Middle frontal gyrus (tissue), 1 donor: ENCODE measurements around the gene GRIA3.
"Not testable (repeated sequence)": the region's sequence is repeated elsewhere in the genome, so short reads cannot be mapped to it uniquely, and the experiment has no call there.

Source experiments
- DNase-seq: peaks from one replicate; pipeline ENCODE4 v3.0.0-alpha.2; 2015; ENCODE audit warnings: low spot score; ENCODE audit errors: extremely low spot score

Gene GRIA3

DNA sequence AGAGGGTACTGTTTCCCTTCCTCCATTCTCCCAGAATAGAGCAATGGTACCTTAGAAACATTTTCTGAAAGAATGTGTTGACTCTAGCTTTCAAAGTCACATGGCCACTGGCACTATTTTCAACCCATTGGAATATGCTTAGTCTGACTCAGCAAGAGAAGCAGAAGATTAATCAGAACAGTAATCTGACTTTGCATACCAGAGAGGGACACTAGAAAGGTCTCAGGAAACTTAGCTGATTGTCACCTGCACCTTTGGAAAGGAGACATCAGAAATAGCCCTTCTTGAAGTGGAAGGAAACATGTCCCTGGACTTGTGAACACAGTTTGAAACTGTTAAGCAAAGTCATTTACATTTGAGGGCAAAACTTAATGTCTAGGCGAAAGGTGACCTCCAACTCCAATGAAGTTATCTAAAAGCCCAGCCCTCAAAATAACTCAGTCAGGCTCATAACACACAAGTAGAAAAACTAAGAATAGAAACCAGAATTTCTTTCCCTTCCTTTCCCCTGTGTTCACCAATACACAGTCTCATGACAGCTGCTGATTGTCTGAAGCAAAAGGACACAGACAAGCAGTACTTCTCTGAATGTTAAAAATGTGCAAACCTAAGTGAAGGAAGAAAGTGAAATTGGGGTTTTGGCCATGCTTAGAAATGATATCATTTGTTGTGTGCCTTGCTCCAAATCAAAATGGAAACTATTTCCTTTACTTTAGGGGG, 270.8 kb downstream of the GRIA3 start:
- DNase-seq: no peak

DNA sequence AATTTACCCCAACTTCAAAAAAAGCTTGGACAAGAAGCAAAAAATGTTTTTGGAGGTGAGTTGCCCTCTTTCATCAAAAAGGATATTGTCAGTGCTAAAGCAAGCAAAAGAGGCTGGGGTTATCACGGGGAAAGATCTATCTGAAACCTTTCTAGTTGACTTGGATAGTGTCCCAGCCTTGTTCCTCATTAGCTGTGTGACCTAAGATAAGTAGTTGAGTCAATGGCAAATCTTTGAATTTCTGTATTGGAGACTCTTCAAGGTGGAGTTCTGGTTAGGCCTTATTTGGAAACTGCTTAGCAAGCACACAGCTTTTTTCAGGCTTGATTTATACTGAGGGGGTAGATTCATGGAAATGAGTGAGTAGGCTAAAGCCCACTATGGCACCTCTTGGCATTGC, 271.6 kb downstream of the GRIA3 start:
- no peak for DNase-seq

DNA sequence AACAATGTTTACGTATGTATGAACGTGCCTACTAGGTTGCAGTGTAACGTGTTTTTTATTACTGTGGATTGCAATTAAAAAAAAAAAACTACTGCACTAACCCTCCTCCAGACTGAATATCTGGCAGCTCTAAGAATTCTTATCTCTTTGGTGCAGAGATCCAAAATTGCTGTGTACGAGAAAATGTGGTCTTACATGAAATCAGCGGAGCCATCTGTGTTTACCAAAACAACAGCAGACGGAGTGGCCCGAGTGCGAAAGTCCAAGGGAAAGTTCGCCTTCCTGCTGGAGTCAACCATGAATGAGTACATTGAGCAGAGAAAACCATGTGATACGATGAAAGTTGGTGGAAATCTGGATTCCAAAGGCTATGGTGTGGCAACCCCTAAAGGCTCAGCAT, 280.6 kb downstream of the GRIA3 start:
- no peak for DNase-seq

DNA sequence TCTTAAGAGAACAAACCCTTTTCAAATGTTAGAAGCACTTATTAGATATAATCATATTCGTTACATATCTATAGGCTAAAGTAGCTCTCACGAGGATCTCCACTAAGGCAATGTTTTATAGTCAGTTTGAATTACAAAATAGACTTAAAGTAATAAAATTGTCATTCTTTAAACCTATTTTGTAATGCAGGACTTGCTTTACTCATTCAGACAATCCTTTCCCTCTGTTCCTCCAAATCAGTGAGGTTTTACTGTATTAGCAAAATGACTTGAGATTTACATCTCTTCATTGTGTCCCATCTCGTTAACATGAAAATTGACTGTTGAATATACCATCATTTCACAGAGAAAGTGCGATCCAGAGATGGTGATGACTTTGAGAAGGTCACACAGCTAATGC, 284.4 kb downstream of the GRIA3 start:
- no peak for DNase-seq

DNA sequence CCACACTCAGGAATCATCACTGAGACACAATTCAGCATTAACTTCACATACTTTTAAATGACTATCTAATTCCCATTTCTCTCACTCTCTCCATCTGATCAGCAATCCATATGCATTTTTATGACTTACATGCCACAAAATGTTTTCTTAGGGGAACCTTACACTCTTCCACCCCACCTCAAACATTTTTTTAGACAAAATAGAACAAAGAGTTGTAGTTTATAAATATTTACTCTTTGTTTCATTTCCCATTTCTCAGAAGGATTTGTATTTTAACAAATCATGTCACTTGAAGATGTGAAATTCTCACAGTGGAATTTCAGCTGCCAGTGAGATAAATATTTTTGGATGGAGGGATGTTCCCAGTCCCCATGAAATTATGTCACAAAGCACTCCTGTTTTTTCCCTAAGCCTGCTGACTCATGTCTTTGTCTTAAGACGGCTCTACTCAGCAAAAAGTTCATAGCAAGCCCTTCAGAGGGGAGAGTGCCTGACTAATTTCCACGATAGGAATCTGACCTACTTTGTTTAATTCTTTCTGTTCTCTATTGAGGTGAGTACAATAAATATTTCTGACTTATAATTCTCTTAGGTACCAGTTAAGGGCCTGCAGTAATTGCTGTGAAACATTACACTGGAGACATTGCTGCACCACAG, 291.1 kb downstream of the GRIA3 start:
- DNase-seq: no peak

DNA sequence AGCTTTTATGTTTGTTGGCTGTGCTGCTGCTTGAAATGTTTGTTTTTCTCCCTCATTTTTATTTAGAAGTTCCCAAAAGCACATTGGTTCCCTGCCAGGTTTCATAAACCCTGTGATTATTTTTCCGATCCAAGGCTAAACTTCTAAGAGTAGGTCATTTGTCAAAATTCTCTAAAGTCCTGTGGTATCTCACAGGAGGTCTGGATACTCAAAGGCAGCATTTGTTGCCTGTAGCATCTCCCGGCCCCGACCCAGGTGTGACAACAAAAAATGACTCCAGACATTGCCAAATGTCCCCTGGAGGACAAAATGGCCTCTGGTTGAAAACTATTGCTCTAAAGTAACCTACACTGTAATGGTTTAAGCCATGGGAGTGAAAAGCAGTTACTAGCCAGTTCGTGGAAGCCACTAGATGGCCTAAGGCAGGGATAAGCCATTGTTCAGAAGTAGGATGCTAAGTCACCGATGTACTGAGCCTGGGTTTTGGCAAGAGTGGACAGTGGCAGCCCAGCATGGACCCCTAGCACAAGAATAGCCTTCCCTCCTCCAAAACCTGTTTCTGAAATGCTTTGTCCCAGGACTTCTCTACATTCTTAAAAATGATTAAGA, 292.6 kb downstream of the GRIA3 start:
- DNase-seq: no peak

DNA sequence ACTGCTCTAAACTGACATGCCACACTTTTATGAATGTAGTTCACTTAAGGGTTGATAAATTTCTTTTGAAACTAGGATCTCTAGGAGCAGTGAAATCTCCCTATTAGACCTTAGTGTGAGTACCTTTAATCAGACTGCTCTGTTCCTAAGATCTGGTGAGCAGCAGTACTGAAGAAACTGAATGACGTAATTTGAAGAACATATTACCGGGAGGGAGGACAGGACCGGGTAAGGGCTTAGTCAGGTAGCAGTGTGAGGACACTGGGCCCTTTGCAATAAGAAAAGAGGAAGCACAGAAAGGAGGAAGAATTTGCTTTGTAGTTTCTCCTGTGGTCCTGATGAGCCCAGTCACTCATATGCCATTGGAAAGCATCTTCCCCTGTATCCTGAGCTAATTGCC, 293.6 kb downstream of the GRIA3 start:
- no peak for DNase-seq

DNA sequence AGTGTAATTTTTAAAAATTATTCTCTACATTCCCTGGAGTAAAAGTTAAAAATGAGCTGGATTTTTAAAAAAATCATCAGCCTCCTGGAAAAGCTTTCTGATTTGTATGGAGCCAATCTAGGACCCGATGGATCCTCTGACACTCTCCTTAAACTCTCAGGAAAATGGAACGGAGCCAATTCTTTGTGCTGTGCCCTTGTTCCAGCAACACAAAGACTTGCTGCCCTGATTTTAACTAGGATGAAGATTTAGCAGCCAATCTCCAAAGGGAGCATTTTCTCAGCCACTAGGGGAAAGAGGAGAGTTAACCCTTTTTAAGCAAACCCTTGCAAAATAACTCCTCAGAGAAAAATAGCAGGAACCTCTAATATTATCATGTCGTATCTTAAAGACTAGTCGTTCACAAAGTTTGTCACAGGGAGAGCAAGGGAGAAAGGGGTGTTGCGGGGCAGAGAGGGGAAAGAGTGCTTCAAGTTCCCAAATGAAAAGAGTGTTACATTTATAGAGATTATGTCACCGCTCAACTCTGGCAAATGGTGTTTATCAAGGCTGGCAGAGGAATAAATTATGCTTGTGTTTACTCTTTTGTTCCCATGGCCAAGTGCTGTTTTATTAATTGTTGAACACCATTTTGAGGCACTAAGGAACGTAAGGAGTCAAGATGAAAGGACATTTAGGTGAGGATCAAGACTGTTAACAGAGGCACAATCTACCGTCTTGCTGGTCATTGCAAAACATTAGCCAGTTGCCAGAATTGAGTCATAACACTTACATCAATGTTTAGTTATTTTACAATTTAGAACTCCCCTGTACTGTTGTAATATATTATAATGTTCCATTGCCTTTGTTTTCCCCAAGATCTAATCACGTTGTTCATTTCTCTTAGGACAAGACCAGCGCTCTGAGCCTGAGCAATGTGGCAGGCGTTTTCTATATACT, 298.1 kb downstream of the GRIA3 start:
- no peak for DNase-seq

DNA sequence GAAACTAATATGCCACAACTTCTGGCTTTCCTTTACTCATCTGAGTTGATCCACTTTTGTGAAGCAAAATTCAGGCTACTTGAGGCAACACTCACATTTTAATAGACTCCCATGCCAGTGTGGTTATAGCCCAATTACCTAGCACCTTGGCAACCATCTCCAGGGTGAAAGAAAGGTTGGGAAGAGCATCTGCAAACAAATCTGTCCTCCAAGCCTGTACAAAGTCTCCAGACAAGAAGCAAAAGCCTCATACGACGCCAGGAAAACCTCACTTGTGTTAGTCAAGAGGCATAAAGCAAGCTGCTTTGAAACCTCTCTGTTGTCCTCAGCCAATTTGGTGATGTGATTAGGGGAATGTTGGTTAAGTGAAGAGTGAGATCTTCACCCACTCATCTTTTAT, 302.2 kb downstream of the GRIA3 start:
- no peak for DNase-seq

DNA sequence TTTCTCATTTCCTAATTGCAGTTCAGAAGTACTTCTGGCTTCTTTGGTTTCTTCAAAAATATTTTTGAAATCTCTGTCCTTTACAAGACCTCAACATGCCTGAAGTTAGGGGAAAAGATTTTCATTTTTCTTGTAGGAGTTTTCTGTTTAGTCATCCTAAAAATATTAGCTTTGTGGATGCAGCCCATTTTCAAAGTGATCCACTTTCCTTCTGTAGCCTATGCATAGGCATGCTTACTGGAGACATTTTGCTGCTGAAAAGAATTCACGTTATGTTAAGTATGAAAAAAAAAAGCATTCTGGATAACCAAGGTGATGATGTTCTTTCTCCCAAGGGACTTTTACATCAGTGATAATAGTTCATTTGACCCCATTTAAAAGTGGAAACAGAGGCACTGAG, 303.2 kb downstream of the GRIA3 start:
- DNase-seq: no peak

DNA sequence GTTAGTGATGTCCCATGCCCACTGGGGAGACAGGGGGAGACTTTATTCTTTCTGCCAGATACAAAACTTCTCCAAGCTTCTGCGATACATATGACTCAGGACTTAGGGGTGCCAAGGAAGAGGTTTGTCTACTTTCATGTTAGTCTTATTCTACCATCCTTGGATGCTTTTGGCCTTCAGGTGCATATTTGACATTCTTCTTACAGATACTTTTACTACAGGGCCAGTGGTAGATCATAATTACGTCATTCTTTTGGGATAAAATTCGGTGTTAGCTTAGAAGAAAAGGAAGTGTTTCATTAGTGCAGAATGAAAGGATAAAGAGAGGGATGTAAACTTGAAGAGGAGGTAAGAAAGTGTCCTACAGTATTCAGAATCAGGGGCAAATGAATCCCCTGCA, 303.6 kb downstream of the GRIA3 start:
- no peak for DNase-seq

DNA sequence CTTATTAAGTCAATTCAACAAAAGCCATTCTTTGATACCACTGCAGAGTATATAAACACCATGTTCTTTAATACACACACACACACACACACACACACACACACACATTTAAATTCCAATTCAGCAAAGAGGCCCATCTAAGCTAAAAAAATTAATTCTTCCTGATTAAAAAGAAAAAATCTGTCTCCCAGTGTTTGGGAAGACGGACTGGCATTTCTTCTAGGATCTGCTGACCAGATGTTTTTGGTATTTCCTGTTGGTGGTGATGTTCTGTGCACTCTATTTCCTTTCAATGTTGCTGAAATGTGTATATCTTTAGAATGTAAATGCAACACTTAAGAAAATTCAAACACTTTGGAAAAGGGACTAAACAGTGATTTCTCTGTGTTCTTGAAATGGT, 304.9 kb downstream of the GRIA3 start:
- DNase-seq: no peak

DNA sequence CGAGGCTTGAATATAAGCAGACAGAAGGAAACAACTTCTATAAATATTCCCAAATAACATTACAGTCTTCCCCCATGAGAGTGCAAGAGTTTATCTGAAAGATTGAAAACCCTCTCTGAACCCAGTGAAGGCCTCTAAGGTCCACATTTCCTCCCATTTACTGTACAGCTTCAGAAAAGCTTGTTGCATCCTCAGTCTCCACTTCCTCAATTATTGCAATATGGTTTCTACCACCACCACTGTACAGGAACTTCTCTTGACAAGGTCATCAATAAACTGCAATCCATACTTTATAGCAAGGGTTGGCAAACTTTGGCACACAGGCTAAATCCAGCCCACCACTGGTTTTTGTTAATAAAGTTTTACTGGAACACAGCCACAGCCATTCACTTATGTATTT, 309.8 kb downstream of the GRIA3 start:
- DNase-seq: no peak

DNA sequence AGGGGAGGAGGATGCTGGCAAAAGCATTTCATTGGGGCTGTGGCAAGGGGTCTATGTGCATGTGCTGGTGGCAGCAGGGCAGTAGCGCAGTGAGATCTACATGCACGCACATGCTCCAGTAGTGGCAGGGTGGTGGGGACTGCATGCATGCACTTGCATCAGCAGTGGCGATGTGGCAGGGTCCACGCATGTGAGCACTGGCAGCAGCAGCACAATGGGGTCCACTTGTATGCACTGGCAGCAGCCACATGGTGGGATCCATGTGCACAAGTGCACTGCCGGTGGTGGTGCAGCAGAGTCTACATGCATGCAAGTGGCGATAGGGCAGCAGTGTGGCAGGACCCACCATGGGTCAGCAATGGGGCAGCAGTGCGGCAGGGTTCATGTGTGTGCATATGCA, 315.7 kb downstream of the GRIA3 start:
- no peak for DNase-seq

DNA sequence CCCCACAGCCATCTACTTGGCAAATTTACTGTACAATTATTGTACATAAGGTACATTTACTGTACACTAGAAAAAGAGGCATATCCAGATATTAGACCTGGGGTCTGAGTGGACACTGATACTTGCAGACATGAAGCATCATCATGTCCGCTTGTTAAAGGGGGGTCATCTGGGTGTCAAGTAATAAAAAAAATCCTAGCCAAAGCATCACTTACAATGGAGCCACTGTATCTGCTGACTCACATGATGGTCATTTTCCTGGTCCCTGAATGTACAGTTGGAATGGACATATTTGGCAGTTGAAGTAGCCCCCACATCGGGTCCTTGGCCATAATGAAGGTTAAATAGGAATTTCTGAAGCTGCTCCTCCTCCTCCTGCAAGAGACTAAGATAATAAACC, 320.0 kb downstream of the GRIA3 start:
- no peak for DNase-seq

DNA sequence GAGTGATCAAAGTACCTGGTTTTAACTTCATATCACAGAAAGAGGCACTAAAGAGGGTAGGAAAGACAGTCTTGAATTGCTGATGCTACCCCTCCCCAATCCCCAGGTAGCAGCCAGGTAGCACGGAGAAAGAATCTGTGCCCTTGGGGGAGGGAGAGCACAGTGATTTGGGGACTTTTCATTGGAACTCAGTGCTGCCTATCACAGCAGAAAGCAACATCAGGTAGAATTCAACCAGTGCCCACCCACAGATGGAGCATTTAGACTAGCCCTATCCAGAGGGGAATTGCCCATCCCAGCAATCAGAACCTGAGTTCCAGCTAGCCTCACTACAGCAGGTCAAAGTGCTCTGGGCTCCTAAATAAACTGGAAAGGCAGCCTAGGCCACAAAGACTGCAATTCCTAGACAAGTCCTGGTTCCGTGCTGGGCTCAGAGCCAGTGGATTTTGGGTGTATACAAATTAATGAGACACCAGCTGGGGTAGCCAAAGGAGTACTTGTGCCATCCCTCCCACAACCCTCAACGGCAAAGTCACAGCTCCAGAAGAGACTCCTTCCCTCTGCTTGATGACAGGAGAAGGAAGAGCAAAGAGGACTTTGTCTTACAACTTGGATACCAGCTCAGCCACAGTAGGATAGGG, 320.7 kb downstream of the GRIA3 start:
- no peak for DNase-seq

DNA sequence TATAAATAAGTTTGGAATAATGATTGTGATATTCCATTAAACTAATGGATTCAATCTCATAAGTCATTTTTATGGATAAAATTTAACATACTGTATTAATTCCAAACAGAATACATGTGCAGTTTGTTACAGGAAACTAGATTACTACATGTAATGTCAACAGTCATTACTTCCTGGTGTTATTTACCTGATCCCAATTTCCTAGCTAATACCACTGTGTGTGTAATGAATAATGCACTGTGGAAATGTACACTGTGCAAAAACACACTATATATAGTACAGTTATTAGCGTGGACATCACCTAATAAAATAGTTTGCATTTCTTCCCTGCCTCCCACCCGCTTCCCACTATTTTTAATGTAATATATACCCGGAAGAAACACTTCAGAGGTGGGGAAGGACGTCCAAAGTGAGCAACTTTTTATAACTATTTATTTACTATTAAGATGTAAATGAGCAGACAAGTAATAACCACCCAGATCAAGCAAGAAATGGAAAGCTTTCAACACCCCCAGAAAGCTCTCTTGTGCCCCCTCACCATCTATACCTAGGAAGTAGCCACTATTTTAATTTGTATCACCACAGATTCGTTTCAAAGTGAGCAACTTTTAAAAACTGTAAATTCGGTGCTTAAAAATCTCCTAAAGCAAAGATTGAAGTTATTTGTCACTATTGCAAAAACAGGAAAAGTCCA, 329.7 kb downstream of the GRIA3 start:
- no peak for DNase-seq

DNA sequence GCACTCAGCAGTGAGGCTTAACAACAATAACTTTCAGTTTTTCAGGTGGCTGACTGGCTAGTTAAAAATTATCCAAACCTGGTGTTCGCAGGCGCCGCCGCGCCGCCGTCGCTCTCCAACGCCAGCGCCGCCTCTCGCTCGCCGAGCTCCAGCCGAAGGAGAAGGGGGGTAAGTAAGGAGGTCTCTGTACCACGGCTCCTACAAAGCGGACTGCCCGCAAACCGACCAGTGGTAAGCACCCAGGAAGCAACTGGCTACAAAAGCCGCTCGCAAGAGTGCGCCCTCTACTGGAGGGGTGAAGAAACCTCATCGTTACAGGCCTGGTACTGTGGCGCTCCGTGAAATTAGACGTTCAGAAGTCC, 330.2 kb downstream of the GRIA3 start:
- DNase-seq: not testable (repeated sequence)

DNA sequence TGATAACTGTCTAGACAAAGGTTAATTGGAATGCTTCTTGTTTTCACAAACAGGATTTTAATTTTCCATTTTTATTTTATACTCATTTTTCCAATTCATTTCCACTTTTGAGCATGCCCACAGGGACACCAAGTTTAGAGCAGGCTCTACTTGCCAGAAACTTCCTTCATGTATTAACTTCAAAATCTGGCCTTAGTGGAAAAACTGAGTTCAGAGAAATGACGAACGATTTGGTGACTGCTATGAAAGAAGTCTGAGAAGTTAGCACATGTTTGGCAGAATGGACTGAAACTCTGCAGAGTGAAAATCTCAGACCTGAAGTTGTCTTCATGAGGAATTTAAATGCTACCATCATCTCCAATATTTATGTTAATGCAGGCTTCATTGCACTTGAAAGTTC, 334.7 kb downstream of the GRIA3 start:
- DNase-seq: no peak

DNA sequence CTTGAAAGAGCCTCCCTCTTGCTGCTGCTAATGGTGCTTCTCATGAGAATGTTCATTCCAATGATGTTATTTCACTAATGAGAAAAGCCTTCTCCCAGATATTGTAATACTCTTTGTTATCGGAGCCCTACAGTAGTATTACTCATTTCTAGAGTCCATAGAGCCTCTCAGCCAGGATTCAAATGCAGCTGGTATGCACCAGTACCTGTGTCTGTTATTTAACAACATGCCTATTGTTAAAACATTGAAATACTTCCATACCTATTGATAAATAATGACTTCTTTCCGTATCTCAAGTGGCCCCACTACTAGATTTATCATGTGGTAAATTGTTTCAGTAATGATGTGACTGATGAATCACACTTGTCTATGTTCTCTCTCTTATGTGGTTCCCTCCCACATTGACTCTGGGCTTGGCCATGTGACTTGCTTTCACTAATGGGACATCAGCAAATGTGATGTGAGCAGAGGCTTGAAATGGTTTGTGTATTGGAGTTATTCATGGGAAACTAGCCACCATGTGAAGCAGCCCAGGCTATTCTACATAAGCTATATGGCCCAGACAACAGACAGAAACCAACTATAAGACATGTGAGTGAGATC, 341.1 kb downstream of the GRIA3 start:
- DNase-seq: no peak
